Left lung (tissue), 10 donors: ENCODE results near the gene CDC42SE1. TPM values are rescaled to one million over a fixed set of nuclear protein-coding genes. Genes with fewer than 3 reads are reported as not detected.

Experiments used
- ATAC-seq: fragments of 200-7000 bp; cut with Tn5 transposase; one replicate; pipeline ENCODE4 v1.9.1; 2020; ENCODE audit warnings: moderate library complexity
- DNase-seq, 4 donors: peaks; one replicate each; pipeline ENCODE4 v3.0.0-alpha.2; 2013 to 2020
- H3K27ac ChIP-seq, 2 donors: fragments of 200-600 bp; sonication (generic) in 1 of 2; one replicate each; pipeline versions ENCODE4 v1.5.0 to v1.8.0; 2020 to 2021
- H3K27me3 ChIP-seq, 2 donors: fragments of 200-600 bp; sonication (generic) in 1 of 2; one replicate each; pipeline versions ENCODE4 v1.5.0 to v1.8.0; 2020 to 2021
- H3K36me3 ChIP-seq, 2 donors: fragments of 200-600 bp; sonication (generic) in 1 of 2; one replicate each; pipeline versions ENCODE4 v1.5.0 to v1.8.0; 2020 to 2021
- H3K4me1 ChIP-seq, 2 donors: fragments of 200-600 bp; one replicate each; pipeline ENCODE4 v1.8.0; 2021
- H3K4me3 ChIP-seq, 2 donors: fragments of 200-600 bp; sonication (generic) in 1 of 2; one replicate each; pipeline versions ENCODE4 v1.5.0 to v1.8.0; 2020 to 2021; ENCODE audit warnings: mild to moderate bottlenecking in 1 of 2
- H3K9me3 ChIP-seq, 2 donors: fragments of 200-600 bp; sonication (generic) in 1 of 2; one replicate each; pipeline versions ENCODE4 v1.5.0 to v1.8.0; 2020 to 2021
- intact Hi-C, 2 donors: fragments of 100-400 bp; cut with DNase I; formaldehyde crosslinking; loops; one replicate each; pipeline versions ENCODE4 v1.11.2 to v1.14.2; 2022
- polyA plus RNA-seq, 6 donors: library from polyadenylated mRNA; unstranded; fragments of 120-200 nt; gene quantifications; one replicate each; pipeline ENCODE4 v1.2.1, GENCODE V29; 2013; ENCODE audit not compliant: insufficient read length in 6 of 6
- total RNA-seq, 2 donors: library from RNA; stranded (reverse); fragmentation: NEBNext Ultra II Directional; extraction: Animal tissue kit (Norgen Biotek cat#: 25700); gene quantifications; one replicate each; pipeline ENCODE4 v1.2.1, GENCODE V29; 2021
- TF ChIP-seq, protein P1 (sequence below), 2 donors: fragments of 200-600 bp; sonication (generic) in 1 of 2; IDR thresholded peaks; one replicate each; pipeline versions ENCODE4 v1.5.0 to v1.8.0; 2021; ENCODE audit warnings: antibody characterized with exemption in 2 of 2
- donor health status: DM: no; HTN: yes; CAD: no.
- donor health status: DM: no; HTN: no; CAD: no.

Gene CDC42SE1
- total and polyA plus RNA-seq, 8 donors = 99.1 to 133 (median 111) TPM

DNA sequence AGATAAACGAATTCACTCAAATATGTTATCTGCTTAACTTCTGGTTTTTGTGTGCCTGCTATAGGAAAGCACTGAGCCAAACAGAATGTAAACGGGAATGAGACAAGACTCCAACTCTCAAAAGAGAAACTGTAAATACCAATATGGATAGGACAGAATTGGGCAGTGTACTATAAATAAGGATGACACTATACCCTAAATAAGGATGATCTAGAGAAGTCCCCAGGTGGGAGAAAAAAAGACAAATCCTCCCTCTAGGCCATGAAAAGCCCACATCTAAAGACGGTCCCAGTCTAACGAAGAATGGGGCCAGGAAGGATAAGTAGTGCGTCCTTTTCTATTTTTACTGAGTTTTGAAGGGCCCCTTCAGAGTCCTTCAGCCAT, 9.7 kb upstream of the CDC42SE1 start:
- intact Hi-C loops = no loop called here
- Histone ChIP-seq H3K27me3 (no peaks in the 10 kb centered on the region), H3K27ac (peak overlapping the region in 1 of 2 donors; percentile 98)

DNA sequence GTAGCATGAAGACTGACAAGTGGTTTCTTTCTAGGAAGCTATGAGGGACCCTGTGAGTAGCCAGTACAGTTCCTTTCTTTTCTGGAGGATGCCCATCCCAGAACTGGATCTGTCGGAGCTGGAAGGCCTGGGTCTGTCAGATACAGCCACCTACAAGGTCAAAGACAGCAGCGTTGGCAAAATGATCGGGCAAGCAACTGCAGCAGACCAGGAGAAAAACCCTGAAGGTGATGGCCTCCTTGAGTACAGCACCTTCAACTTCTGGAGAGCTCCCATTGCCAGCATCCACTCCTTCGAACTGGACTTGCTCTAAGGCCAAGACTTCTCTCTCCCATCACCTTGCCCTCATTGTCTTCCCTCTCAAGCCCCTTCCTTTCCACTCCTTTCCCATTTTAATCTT, 7.8 kb upstream of the CDC42SE1 start:
- no peaks in the 10 kb centered on the region for H3K27me3 ChIP-seq
- no peak for ATAC-seq
- H3K9me3 ChIP-seq = no peaks in the 10 kb centered on the region
- DNase-seq = no peak
- no peak overlapping the region for H3K27ac ChIP-seq
- TF ChIP-seq, protein P1, sequence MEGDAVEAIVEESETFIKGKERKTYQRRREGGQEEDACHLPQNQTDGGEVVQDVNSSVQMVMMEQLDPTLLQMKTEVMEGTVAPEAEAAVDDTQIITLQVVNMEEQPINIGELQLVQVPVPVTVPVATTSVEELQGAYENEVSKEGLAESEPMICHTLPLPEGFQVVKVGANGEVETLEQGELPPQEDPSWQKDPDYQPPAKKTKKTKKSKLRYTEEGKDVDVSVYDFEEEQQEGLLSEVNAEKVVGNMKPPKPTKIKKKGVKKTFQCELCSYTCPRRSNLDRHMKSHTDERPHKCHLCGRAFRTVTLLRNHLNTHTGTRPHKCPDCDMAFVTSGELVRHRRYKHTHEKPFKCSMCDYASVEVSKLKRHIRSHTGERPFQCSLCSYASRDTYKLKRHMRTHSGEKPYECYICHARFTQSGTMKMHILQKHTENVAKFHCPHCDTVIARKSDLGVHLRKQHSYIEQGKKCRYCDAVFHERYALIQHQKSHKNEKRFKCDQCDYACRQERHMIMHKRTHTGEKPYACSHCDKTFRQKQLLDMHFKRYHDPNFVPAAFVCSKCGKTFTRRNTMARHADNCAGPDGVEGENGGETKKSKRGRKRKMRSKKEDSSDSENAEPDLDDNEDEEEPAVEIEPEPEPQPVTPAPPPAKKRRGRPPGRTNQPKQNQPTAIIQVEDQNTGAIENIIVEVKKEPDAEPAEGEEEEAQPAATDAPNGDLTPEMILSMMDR (IDR thresholded peaks at IDR 0.05) = no peak
- intact Hi-C loops = no loop called here
- no peak overlapping the region for H3K4me3 ChIP-seq
- peaks cover 9 to 18% of the 10 kb centered on the region in 2 donors for H3K4me1 ChIP-seq
- H3K36me3 ChIP-seq = no peaks in the 10 kb centered on the region

More for the DNA sequence above, 9.7 kb upstream of the CDC42SE1 start:
- Histone ChIP-seq H3K4me1 (peaks cover 9 to 20% of the 10 kb centered on the region in 2 donors), H3K36me3 (no peaks in the 10 kb centered on the region), H3K4me3 (peak overlapping the region in 1 of 2 donors; percentile 89), H3K9me3 (no peaks in the 10 kb centered on the region)
- ATAC-seq (no peak), DNase-seq (no peak)
- TF ChIP-seq, protein P1 (IDR thresholded peaks at IDR 0.05) = no peak

DNA sequence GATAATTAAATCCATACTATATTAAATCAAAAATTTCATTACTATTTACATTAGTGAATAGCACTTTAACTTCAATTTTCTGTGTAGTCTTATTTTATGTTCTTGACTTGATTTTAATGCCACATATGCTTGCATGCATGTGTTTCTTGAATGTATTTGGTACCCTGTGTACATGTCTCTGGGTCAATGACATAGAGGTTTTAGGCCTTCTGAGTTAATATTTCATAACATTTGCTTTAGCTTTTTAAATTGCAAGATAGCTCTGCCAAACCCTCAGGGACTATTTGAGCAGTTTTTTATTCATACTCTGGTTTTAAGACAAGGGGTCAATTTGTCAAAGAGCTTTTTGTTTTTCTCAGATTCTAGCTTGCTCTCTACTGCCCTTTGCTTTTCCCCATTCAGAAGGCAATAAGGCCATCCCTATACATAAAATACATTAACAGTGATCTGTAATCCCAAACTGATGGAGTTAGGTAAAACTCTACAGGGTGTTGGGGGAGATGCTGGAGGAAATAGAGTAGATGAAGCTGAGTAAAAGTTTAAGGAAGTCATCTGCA, 5.7 kb upstream of the CDC42SE1 start:
- DNase-seq = no peak
- TF ChIP-seq, protein P1 (IDR thresholded peaks at IDR 0.05) = no peak
- H3K27me3 ChIP-seq = no peaks in the 10 kb centered on the region
- no peak overlapping the region for H3K27ac ChIP-seq
- intact Hi-C loops = no loop called here
- ATAC-seq = no peak
- H3K4me1 ChIP-seq = peaks cover 4 to 19% of the 10 kb centered on the region in 2 donors
- H3K36me3 ChIP-seq = no peaks in the 10 kb centered on the region
- no peaks in the 10 kb centered on the region for H3K9me3 ChIP-seq
- no peak overlapping the region for H3K4me3 ChIP-seq

DNA sequence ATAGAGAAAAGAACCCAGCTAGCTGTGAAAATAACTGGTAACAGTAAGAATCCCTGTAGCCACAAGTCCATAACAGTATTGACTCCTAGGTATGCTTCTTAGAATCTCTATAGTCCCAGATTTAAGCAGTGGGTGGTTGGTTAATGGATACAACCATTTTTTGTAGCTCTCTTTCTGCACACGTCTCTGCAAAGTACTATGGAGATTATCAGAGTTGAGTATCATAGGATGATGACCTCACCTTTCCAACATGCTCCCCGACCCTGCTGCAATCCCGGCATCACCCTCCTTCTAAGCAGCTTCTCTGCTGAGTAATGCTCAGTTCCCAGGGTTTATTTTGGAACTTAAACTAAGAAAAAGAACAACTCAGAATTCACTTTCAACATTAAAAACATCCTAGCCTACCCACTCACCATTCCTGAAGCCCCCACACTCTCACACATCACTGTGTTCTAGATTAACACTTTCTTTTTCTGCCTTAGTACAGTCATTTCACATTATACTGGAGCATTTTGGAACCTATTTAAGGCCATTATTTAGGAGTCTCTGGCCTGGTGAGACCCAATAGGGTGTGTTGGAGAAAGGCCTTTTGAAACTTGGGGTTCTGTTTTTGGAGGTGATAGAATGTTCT, 3.4 kb upstream of the CDC42SE1 start:
- H3K9me3 ChIP-seq = no peaks in the 10 kb centered on the region
- intact Hi-C loops = no loop called here
- DNase-seq (no peak), ATAC-seq (no peak)
- H3K36me3 ChIP-seq = no peaks in the 10 kb centered on the region
- TF ChIP-seq, protein P1 (IDR thresholded peaks at IDR 0.05) = no peak
- no peak overlapping the region for H3K27ac ChIP-seq
- H3K27me3 ChIP-seq = no peaks in the 10 kb centered on the region
- H3K4me1 ChIP-seq = peaks cover 0 to 19% of the 10 kb centered on the region in 2 donors
- no peak overlapping the region for H3K4me3 ChIP-seq

DNA sequence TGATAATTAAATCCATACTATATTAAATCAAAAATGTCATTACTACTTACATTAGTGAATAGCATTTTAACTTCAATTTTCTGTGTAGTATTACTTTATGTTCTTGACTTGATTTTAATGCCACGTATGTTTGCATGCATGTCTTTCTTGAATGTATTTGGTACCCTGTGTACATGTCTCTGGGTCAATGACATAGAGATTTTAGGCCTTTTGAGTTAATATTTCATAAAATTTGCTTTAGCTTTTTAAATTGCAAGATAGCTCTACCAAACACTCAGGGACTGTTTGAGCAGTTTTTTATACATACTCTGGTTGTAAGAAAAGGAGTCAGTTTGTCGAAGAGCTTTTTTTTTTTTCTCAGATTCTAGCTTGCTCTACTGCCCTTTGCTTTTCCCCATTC, 2.3 kb upstream of the CDC42SE1 start:
- Histone ChIP-seq H3K4me3 (no peak overlapping the region), H3K4me1 (peaks cover 7 to 31% of the 10 kb centered on the region in 2 donors), H3K27ac (no peak overlapping the region), H3K27me3 (no peaks in the 10 kb centered on the region), H3K9me3 (no peaks in the 10 kb centered on the region), H3K36me3 (peaks cover 0 to under 1% of the 10 kb centered on the region in 2 donors)
- DNase-seq (no peak), ATAC-seq (no peak)
- TF ChIP-seq, protein P1 (IDR thresholded peaks at IDR 0.05) = no peak
- intact Hi-C loops = no loop called here
